ENCODE results near the gene LHFPL3.

DNA sequence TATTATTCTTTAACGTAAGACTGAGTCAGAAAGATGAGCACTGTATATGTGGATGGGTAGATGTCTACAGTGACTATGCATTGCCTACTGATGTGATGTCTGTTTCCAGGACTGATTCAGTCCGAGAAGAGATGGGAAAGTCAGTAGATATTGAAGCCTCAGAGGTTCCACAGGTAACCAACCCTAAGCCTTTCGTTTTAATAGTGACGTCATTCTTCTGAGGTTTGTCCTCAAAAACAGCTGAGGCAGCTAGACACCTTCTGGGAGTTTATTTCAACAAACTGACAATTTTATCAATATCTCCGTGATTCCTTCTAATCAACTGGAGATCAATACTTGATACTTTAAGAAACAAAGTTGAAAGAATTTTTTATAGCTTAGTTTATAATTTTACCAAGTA, 171.6 kb downstream of the LHFPL3 start:
- TF ChIP-seq CTCF (IDR thresholded peaks at IDR 0.05) (no peak), POLR2A (IDR thresholded peaks at IDR 0.05) (no peak)
